GM23338 (cell line): ENCODE data around the gene SLC6A1. TPM values are rescaled to one million over a fixed set of nuclear protein-coding genes. Genes with fewer than 3 reads are reported as not detected.

Experiments used
- ATAC-seq: fragments of 200-7000 bp; cut with Tn5 transposase; 3 replicates; pipeline ENCODE4 v1.9.1; 2020
- DNase-seq: peaks from one replicate; pipeline ENCODE4 v3.0.0-alpha.2; 2015; ENCODE audit warnings: low spot score
- H2AFZ ChIP-seq: fragments of 200-600 bp; sonication (generic); 2 replicates; pipeline ENCODE4 v1.8.0; 2016; ENCODE audit warnings: antibody characterized with exemption, mild to moderate bottlenecking, moderate library complexity
- H3F3A ChIP-seq: fragments of 200-600 bp; sonication (generic); replicated peaks from 2 replicates; pipeline ENCODE4 v1.8.0; 2017; ENCODE audit warnings: antibody characterized with exemption, mixed run types, low read depth
- H3K27ac ChIP-seq: fragments of 200-600 bp; sonication (generic); 2 replicates; pipeline ENCODE4 v1.6.1; 2016; ENCODE audit warnings: low read depth
- H3K27me3 ChIP-seq: fragments of 200-600 bp; sonication (generic); 2 replicates; pipeline ENCODE4 v1.8.0; 2016; ENCODE audit warnings: mild to moderate bottlenecking, mixed run types, moderate library complexity; ENCODE audit not compliant: insufficient read depth
- H3K36me3 ChIP-seq: fragments of 200-600 bp; sonication (generic); 2 replicates; pipeline ENCODE4 v1.8.0; 2016; ENCODE audit warnings: mild to moderate bottlenecking; ENCODE audit not compliant: insufficient read depth
- H3K4me1 ChIP-seq: fragments of 200-600 bp; sonication (generic); 2 replicates; pipeline ENCODE4 v1.8.0; 2016; ENCODE audit warnings: mild to moderate bottlenecking, moderate library complexity; ENCODE audit not compliant: insufficient read depth
- H3K4me2 ChIP-seq: fragments of 200-600 bp; sonication (generic); 2 replicates; pipeline ENCODE4 v1.7.1; 2017; ENCODE audit warnings: mixed run types
- H3K4me3 ChIP-seq: fragments of 200-600 bp; sonication (generic); 2 replicates; pipeline ENCODE4 v1.6.1; 2016; ENCODE audit warnings: mixed run types
- H3K79me2 ChIP-seq: fragments of 200-600 bp; sonication (generic); replicated peaks from 2 replicates; pipeline ENCODE4 v1.8.0; 2017; ENCODE audit warnings: mild to moderate bottlenecking; ENCODE audit not compliant: insufficient read depth
- H3K9me2 ChIP-seq: fragments of 200-600 bp; sonication (generic); 2 replicates; pipeline ENCODE4 v1.8.0; 2017; ENCODE audit not compliant: insufficient read depth
- H4K20me1 ChIP-seq: fragments of 200-600 bp; sonication (generic); replicated peaks from 2 replicates; pipeline ENCODE4 v1.8.0; 2017; ENCODE audit warnings: mild to moderate bottlenecking; ENCODE audit not compliant: insufficient read depth
- H3K27ac Mint-ChIP-seq: 2 replicates; pipeline ENCODE4 v1.8.0; 2020; ENCODE audit warnings: inconsistent platforms, mild to moderate bottlenecking, moderate library complexity, mixed read lengths
- H3K27me3 Mint-ChIP-seq: 3 replicates; pipeline ENCODE4 v1.8.0; 2022; ENCODE audit warnings: low read depth, mild to moderate bottlenecking, moderate library complexity, mixed read lengths, inconsistent platforms; ENCODE audit not compliant: insufficient read depth, poor library complexity
- H3K36me3 Mint-ChIP-seq: 3 replicates; pipeline ENCODE4 v1.8.0; 2021; ENCODE audit warnings: low read depth, mild to moderate bottlenecking, inconsistent platforms, moderate library complexity, mixed read lengths
- H3K4me1 Mint-ChIP-seq: 3 replicates; pipeline ENCODE4 v1.8.0; 2020; ENCODE audit warnings: mild to moderate bottlenecking, inconsistent platforms, mixed read lengths
- H3K4me3 Mint-ChIP-seq: 3 replicates; pipeline ENCODE4 v1.8.0; 2021; ENCODE audit warnings: moderate library complexity, mild to moderate bottlenecking, inconsistent platforms, mixed read lengths
- H3K9me3 Mint-ChIP-seq: 3 replicates; pipeline ENCODE4 v1.8.0; 2020; ENCODE audit warnings: moderate library complexity, mild to moderate bottlenecking, inconsistent platforms, mixed read lengths
- CREB1 ChIP-seq: fragments of 250-450 bp; sonication (Bioruptor Pico); IDR thresholded peaks from 2 replicates; pipeline ENCODE4 v1.5.0; 2020; ENCODE audit warnings: low read depth, mild to moderate bottlenecking, moderate library complexity
- EZH2 ChIP-seq: fragments of 200-600 bp; sonication (generic); IDR thresholded peaks from one replicate; pipeline ENCODE4 v1.8.0; 2017; ENCODE audit warnings: antibody characterized with exemption, mild to moderate bottlenecking, low read depth; ENCODE audit not compliant: unreplicated experiment
- EZH2phosphoT487 ChIP-seq: fragments of 200-600 bp; sonication (generic); IDR thresholded peaks from one replicate; pipeline ENCODE4 v1.8.1; 2018; ENCODE audit warnings: antibody characterized with exemption; ENCODE audit not compliant: unreplicated experiment
- NANOG ChIP-seq: IDR thresholded peaks from 2 replicates; pipeline ENCODE4 v1.6.1; 2016; ENCODE audit warnings: antibody characterized with exemption, borderline replicate concordance
- STAT1 ChIP-seq: IDR thresholded peaks from one replicate; pipeline ENCODE4 v1.6.1; 2016; ENCODE audit warnings: antibody characterized with exemption; ENCODE audit not compliant: unreplicated experiment
- ZNF114 ChIP-seq: fragments of 250-450 bp; sonication (Bioruptor Pico); IDR thresholded peaks from 2 replicates; pipeline ENCODE4 v1.5.0; 2020; ENCODE audit warnings: mild to moderate bottlenecking, moderate library complexity
- ZNF331 ChIP-seq: fragments of 250-450 bp; sonication (Bioruptor Pico); IDR thresholded peaks from 2 replicates; pipeline ENCODE4 v1.5.0; 2020; ENCODE audit warnings: low read depth, mild to moderate bottlenecking, moderate library complexity
- polyA plus RNA-seq: library from polyadenylated mRNA; unstranded; fragments of >200 nt; fragmentation: Nextera tagmentation; extraction: Ambion mirVana; gene quantifications from 2 replicates; pipeline ENCODE4 v1.2.1, GENCODE V29; 2016
- total RNA-seq: library from RNA; depleted of rRNA; stranded (reverse); fragments of >200 nt; shearing (Covaris generic); gene quantifications from 2 replicates; pipeline ENCODE4 v1.2.3, GENCODE V29; 2014
- TF ChIP-seq, protein P1 (sequence below), 2 experiments: fragments of 200-600 bp in 1 of 2; sonication (generic) in 1 of 2; conservative IDR thresholded peaks; 2 replicates each; pipeline versions ENCODE4 v1.5.1 to v1.6.1; 2016 to 2017; ENCODE audit warnings: antibody characterized with exemption in 2 of 2, low read depth in 2 of 2, mild to moderate bottlenecking in 2 of 2, moderate library complexity in 1 of 2
- TF ChIP-seq, protein P2 (sequence below): IDR thresholded peaks from one replicate; pipeline ENCODE4 v1.6.1; 2018; ENCODE audit warnings: antibody characterized with exemption; ENCODE audit not compliant: unreplicated experiment
- TF ChIP-seq, protein P3 (sequence below): IDR thresholded peaks from 2 replicates; pipeline ENCODE4 v1.6.1; 2016; ENCODE audit warnings: antibody characterized with exemption

The SLC6A1 gene
- total and polyA plus RNA-seq, 2 experiments from 2014 or later: 0.16 to 0.28 TPM

DNA sequence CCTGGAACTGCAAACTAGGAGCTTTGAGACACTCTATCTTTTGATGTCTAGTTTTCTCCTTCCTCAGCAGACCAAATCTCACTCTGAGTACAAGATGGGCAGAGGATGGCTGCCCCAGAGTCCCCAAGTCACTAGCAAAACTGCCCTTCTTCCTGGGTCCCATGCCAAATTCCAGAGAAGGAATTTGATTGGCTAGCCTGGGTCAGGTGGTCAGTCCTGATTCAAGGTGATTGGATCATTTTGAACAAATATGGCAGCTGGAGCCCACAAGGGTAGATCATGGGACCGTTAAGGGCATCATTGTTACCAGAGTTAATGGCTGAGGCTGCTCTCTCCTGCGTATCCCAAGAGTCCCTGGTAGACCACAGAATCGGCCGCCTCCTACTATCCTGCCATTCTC lies 21.7 kb downstream of the SLC6A1 start (continued):
- TF ChIP-seq ZNF331 (CRISPR knock-in tag) (no peak), STAT1 (no peak), ZNF114 (no peak)
- TF ChIP-seq, protein P1, sequence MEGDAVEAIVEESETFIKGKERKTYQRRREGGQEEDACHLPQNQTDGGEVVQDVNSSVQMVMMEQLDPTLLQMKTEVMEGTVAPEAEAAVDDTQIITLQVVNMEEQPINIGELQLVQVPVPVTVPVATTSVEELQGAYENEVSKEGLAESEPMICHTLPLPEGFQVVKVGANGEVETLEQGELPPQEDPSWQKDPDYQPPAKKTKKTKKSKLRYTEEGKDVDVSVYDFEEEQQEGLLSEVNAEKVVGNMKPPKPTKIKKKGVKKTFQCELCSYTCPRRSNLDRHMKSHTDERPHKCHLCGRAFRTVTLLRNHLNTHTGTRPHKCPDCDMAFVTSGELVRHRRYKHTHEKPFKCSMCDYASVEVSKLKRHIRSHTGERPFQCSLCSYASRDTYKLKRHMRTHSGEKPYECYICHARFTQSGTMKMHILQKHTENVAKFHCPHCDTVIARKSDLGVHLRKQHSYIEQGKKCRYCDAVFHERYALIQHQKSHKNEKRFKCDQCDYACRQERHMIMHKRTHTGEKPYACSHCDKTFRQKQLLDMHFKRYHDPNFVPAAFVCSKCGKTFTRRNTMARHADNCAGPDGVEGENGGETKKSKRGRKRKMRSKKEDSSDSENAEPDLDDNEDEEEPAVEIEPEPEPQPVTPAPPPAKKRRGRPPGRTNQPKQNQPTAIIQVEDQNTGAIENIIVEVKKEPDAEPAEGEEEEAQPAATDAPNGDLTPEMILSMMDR (conservative IDR thresholded peaks at IDR 0.05; ENCODE audit: low read depth in 2 of 2): no peak
- TF ChIP-seq, protein P2, sequence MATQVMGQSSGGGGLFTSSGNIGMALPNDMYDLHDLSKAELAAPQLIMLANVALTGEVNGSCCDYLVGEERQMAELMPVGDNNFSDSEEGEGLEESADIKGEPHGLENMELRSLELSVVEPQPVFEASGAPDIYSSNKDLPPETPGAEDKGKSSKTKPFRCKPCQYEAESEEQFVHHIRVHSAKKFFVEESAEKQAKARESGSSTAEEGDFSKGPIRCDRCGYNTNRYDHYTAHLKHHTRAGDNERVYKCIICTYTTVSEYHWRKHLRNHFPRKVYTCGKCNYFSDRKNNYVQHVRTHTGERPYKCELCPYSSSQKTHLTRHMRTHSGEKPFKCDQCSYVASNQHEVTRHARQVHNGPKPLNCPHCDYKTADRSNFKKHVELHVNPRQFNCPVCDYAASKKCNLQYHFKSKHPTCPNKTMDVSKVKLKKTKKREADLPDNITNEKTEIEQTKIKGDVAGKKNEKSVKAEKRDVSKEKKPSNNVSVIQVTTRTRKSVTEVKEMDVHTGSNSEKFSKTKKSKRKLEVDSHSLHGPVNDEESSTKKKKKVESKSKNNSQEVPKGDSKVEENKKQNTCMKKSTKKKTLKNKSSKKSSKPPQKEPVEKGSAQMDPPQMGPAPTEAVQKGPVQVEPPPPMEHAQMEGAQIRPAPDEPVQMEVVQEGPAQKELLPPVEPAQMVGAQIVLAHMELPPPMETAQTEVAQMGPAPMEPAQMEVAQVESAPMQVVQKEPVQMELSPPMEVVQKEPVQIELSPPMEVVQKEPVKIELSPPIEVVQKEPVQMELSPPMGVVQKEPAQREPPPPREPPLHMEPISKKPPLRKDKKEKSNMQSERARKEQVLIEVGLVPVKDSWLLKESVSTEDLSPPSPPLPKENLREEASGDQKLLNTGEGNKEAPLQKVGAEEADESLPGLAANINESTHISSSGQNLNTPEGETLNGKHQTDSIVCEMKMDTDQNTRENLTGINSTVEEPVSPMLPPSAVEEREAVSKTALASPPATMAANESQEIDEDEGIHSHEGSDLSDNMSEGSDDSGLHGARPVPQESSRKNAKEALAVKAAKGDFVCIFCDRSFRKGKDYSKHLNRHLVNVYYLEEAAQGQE: no peak
- TF ChIP-seq, protein P3, sequence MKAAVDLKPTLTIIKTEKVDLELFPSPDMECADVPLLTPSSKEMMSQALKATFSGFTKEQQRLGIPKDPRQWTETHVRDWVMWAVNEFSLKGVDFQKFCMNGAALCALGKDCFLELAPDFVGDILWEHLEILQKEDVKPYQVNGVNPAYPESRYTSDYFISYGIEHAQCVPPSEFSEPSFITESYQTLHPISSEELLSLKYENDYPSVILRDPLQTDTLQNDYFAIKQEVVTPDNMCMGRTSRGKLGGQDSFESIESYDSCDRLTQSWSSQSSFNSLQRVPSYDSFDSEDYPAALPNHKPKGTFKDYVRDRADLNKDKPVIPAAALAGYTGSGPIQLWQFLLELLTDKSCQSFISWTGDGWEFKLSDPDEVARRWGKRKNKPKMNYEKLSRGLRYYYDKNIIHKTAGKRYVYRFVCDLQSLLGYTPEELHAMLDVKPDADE: no peak

DNA sequence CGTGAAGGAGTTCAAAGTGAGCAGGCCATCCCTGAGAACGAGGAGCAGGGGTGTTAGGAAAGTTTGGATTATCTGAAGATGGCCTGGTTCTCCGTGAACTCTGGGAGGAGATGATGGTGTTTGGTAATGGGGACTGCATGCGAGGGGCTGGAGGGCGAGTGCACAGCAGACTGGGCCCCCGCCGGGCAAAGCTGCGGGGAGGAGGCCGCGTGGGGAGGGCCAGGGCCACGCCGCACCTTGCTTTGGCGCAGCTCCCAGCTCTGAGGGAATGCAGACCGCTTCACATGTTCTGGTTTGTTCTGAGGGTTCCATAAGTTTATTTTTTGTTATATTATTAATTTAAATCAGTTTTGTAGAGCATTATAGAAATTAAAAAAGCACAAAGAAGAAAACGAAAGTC lies 22.2 kb downstream of the SLC6A1 start:
- Histone ChIP-seq H4K20me1 (no peaks in the 10 kb centered on the region), H3K27ac (no peak overlapping the region), H3K79me2 (no peaks in the 10 kb centered on the region), H2AFZ (no peak overlapping the region), H3F3A (no peaks in the 10 kb centered on the region), H3K4me1 (peaks cover 3% of the 10 kb centered on the region; the same call in 1 of the 2 replicates), H3K4me2 (no peak overlapping the region), H3K36me3 (no peaks in the 10 kb centered on the region), H3K9me2 (no peaks in the 10 kb centered on the region), H3K27me3 (no peaks in the 10 kb centered on the region), H3K4me3 (no peak overlapping the region)
- H3K27ac Mint-ChIP-seq: no peak overlapping the region
- H3K36me3 Mint-ChIP-seq: no peaks in the 10 kb centered on the region
- H3K4me1 Mint-ChIP-seq: peaks cover 4% of the 10 kb centered on the region
- no peaks in the 10 kb centered on the region for H3K9me3 Mint-ChIP-seq
- no peak for TF ChIP-seq EZH2phosphoT487
- TF ChIP-seq CREB1 (CRISPR knock-in tag): no peak
- TF ChIP-seq, protein P1 (conservative IDR thresholded peaks at IDR 0.05; ENCODE audit: low read depth in 2 of 2): no peak
- TF ChIP-seq EZH2: no peak
- TF ChIP-seq, protein P2: no peak
- TF ChIP-seq ZNF331 (CRISPR knock-in tag): no peak
- no peak for TF ChIP-seq NANOG
- TF ChIP-seq, protein P3: no peak
- DNase-seq: no peak
- ATAC-seq: no peak
- no peak overlapping the region for H3K4me3 Mint-ChIP-seq
- peaks cover 2% of the 10 kb centered on the region for H3K27me3 Mint-ChIP-seq
